ENCODE data around the gene MORN1. TPM values are rescaled to one million over a fixed set of nuclear protein-coding genes. Genes with fewer than 3 reads are reported as not detected.

Gene MORN1
- total and polyA plus RNA-seq, 2 of the 4 experiments (the other 2 are of a cell fraction), result 3.0 to 4.2 TPM

DNA sequence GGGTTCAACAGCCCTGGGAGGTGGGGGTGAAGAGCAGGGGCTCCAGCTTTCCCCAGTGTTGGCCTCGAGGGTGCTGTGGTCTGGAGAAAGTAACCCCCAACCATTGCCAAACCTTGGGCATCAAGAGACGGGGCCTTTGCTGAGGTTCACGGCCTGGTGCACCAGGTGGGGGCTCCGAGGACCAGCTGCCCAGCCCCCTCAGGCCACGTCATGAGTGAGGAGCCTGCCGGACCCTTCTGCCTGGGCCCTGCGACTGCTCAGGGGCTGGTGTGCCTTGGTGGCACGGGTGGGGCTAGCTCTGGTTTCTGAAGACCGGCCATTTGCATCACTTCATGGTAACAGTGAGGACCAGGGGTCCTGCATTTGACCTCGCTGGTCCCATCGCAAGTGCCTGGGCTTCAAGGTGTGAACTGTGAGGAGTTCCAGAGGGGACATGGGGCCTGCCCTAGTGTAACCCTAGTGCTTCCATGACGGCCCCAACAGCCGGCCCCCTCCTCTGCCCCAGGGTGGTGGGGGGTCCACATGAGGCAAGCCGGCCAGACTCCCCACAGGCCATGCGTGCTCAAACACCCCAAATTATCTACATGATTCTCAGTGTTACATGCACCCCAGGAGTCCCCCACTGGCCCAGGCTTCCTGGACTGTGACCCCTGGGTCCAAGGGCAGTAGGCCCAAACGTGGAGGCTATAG, 13.5 kb downstream of the MORN1 start:
- H3K4me3 ChIP-seq (ENCODE audit: insufficient read depth, low read depth, low read length), result no peak overlapping the region
- no peaks in the 10 kb centered on the region for H3K9me3 ChIP-seq (ENCODE audit: control insufficient read depth, insufficient read depth, low read length)
- no peak for ATAC-seq (ENCODE audit: low read depth)
- no peak overlapping the region for H2AK5ac ChIP-seq (ENCODE audit: low read depth, low read length)
- no peak overlapping the region for H3K4me2 ChIP-seq (ENCODE audit: low read depth, low read length)
- H3K27ac ChIP-seq (ENCODE audit: insufficient read depth, low read length), result no peak overlapping the region
- H3K27me3 ChIP-seq (ENCODE audit: control insufficient read depth, insufficient read depth, low read length), result no peaks in the 10 kb centered on the region
- peak overlapping the region; percentile 50 for H2AK9ac ChIP-seq (replicated peaks; ENCODE audit: low read depth, low read length, poor library complexity)
- no peak overlapping the region for H2AFZ ChIP-seq (replicated peaks; ENCODE audit: low read length, poor library complexity)
- POLR2A ChIA-PET (ENCODE audit: unreplicated experiment), result no interaction called here
- WGBS, 2 experiments (ENCODE audit: extremely low coverage in 2 of 2, insufficient read length in 1 of 2), result 81% methylated on average over 11 of the region's 16 CpGs; no CpG with 5 or more reads in 1 of the 2 experiments
- H4K8ac ChIP-seq (ENCODE audit: low read depth in 2 of 2, low read length in 2 of 2), result no peak overlapping the region
- H2BK20ac ChIP-seq (ENCODE audit: low read depth, low read length), result no peak overlapping the region
- H3K4ac ChIP-seq (ENCODE audit: low read depth, low read length), result no peak overlapping the region
- no peak overlapping the region for H4K5ac ChIP-seq (ENCODE audit: low read depth, low read length)
- H3K23ac ChIP-seq (ENCODE audit: low read depth, low read length), result no peak overlapping the region
- no peaks in the 10 kb centered on the region; the same call in 1 of the 2 replicates for H4K20me1 ChIP-seq (ENCODE audit: insufficient read depth, low read length)
- no peaks in the 10 kb centered on the region for H3K79me1 ChIP-seq (ENCODE audit: low read depth in 1 of 2, low read length in 2 of 2)
- no peak overlapping the region for H4K91ac ChIP-seq (ENCODE audit: insufficient read depth, low read depth, low read length)
- H3K4me1 ChIP-seq (ENCODE audit: control insufficient read depth, insufficient read depth, low read length), result no peaks in the 10 kb centered on the region
- H3K18ac ChIP-seq (ENCODE audit: low read depth, low read length), result no peak overlapping the region
- in situ Hi-C loops (cut with MboI; ENCODE audit: low sequenced_read_pairs), result no loop called here
- no peak overlapping the region for H3K56ac ChIP-seq (ENCODE audit: extremely low read depth, insufficient read depth, low read length)
- intact Hi-C loops (cut with micrococcal nuclease), result no loop called here
- H3K9me1 ChIP-seq (ENCODE audit: insufficient read depth, low read length), result no peaks in the 10 kb centered on the region
- BruUV-seq (replicated peaks), result no TSS peak
- dilution Hi-C loops (cut with HindIII; ENCODE audit: low sequenced_read_pairs, unreplicated experiment), result no loop called here
- no peak overlapping the region for H3K9ac ChIP-seq (ENCODE audit: low read depth, low read length)
- no peak overlapping the region for H2BK5ac ChIP-seq (ENCODE audit: low read depth, low read length, poor library complexity, severe bottlenecking)
- TF ChIP-seq POLR2A (IDR thresholded peaks at IDR 0.05; ENCODE audit: low read depth, low read length), result no peak
- TF ChIP-seq MAFK (IDR thresholded peaks at IDR 0.05; ENCODE audit: low read depth, low read length), result no peak
- no peak for TF ChIP-seq RAD21 (IDR thresholded peaks at IDR 0.05; ENCODE audit: low read length)
- no peak for TF ChIP-seq RCOR1 (IDR thresholded peaks at IDR 0.05; ENCODE audit: insufficient replicate concordance, low read length)
- no peak for TF ChIP-seq SMC3 (IDR thresholded peaks at IDR 0.05; ENCODE audit: low read depth, low read length)
- TF ChIP-seq CEBPB (IDR thresholded peaks at IDR 0.05; ENCODE audit: low read depth, low read length), result no peak
- no peak for TF ChIP-seq RFX5 (IDR thresholded peaks at IDR 0.05; ENCODE audit: low read depth, low read length)
- no peak for TF ChIP-seq FOS (IDR thresholded peaks at IDR 0.05; ENCODE audit: low read depth, low read length)
- TF ChIP-seq MAZ (IDR thresholded peaks at IDR 0.05; ENCODE audit: borderline replicate concordance, low read depth, low read length), result no peak
- TF ChIP-seq, protein P1, sequence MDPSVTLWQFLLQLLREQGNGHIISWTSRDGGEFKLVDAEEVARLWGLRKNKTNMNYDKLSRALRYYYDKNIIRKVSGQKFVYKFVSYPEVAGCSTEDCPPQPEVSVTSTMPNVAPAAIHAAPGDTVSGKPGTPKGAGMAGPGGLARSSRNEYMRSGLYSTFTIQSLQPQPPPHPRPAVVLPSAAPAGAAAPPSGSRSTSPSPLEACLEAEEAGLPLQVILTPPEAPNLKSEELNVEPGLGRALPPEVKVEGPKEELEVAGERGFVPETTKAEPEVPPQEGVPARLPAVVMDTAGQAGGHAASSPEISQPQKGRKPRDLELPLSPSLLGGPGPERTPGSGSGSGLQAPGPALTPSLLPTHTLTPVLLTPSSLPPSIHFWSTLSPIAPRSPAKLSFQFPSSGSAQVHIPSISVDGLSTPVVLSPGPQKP (IDR thresholded peaks at IDR 0.05; ENCODE audit: borderline replicate concordance, low read depth, low read length), result no peak
- TF ChIP-seq, protein P2, sequence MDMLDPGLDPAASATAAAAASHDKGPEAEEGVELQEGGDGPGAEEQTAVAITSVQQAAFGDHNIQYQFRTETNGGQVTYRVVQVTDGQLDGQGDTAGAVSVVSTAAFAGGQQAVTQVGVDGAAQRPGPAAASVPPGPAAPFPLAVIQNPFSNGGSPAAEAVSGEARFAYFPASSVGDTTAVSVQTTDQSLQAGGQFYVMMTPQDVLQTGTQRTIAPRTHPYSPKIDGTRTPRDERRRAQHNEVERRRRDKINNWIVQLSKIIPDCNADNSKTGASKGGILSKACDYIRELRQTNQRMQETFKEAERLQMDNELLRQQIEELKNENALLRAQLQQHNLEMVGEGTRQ (IDR thresholded peaks at IDR 0.05; ENCODE audit: low read depth, low read length), result no peak
- TF ChIP-seq, protein P3, sequence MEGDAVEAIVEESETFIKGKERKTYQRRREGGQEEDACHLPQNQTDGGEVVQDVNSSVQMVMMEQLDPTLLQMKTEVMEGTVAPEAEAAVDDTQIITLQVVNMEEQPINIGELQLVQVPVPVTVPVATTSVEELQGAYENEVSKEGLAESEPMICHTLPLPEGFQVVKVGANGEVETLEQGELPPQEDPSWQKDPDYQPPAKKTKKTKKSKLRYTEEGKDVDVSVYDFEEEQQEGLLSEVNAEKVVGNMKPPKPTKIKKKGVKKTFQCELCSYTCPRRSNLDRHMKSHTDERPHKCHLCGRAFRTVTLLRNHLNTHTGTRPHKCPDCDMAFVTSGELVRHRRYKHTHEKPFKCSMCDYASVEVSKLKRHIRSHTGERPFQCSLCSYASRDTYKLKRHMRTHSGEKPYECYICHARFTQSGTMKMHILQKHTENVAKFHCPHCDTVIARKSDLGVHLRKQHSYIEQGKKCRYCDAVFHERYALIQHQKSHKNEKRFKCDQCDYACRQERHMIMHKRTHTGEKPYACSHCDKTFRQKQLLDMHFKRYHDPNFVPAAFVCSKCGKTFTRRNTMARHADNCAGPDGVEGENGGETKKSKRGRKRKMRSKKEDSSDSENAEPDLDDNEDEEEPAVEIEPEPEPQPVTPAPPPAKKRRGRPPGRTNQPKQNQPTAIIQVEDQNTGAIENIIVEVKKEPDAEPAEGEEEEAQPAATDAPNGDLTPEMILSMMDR (conservative IDR thresholded peaks at IDR 0.05; ENCODE audit: low read depth, low read length), result no peak
- no peak for TF ChIP-seq CHD1 (IDR thresholded peaks at IDR 0.05; ENCODE audit: low read depth, low read length)
- no peak for TF ChIP-seq MXI1 (IDR thresholded peaks at IDR 0.05; ENCODE audit: borderline replicate concordance, low read depth, low read length)
- no peak for TF ChIP-seq NFE2L2 (IDR thresholded peaks at IDR 0.05; ENCODE audit: low read depth, low read length)
- no peak for TF ChIP-seq BHLHE40 (IDR thresholded peaks at IDR 0.05; ENCODE audit: low read depth, low read length)
- no peaks in the 10 kb centered on the region for H3K36me3 ChIP-seq (ENCODE audit: control insufficient read depth, insufficient read depth, low read length)
- H2BK15ac ChIP-seq (ENCODE audit: low read depth, low read length), result no peak overlapping the region
- CTCF ChIA-PET, result no interaction called here
- H2BK120ac ChIP-seq (ENCODE audit: low read depth, low read length), result no peak overlapping the region
- no peak overlapping the region for H3K14ac ChIP-seq (replicated peaks; ENCODE audit: low read depth, low read length)
- DNase-seq, result no peak

Measured in IMR-90 (cell line).